Stimulated activated CD4-positive, alpha-beta T cell treated with anti-CD3 and anti-CD28 coated beads, TNF-alpha, amount 100 ng/mL, for 24 hours (primary cell): ENCODE data around the gene DCAF15.

Experiments used
- DNase-seq, 3 experiments: peaks; one replicate each; pipeline ENCODE4 v3.0.0-alpha.2; 2020; ENCODE audit warnings: low read depth in 3 of 3

DCAF15 gene

DNA sequence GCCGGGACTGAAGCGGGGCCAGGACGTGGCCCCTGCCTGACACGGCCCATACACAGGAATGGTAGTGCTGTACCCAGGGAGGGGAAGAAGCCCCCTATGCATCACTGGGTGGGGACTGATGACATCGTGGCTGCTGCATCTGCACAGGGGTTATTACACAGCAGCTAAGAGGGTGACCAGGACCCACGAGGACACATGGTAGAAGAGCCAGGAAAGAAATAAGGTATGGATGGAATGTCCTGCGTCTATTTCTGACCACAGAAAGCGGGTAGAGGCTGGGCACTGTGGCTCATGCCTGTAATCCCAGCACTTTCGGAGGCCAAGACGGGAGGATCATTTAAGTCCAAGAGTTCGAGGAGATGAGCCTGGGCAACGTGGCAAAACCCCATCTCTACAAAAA lies 24.1 kb downstream of the DCAF15 start:
- DNase-seq, result no peak

DNA sequence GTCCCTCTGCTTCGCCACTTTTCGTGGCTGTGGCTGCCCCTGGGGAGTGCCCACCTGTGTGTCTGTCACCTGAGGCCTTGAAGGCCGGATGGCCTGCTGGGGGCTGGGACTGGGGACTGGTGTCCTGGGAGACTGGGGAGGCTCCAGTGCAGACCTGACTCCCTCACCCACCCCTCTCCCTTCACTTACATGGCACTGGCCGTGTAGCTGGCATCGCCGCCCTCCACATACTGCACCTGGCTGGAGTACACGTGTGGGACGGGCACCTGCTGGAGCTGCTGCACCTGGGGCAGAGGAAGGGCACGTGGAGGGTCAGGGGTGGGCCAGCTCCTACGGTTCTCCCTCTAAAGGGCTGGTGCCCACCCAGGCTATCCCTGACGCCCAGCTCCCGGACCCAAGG lies 25.5 kb downstream of the DCAF15 start:
- DNase-seq, result no peak

GRCh38 chr19:13978351-13979243 lies 26.3 kb downstream of the DCAF15 start:
- DNase-seq, result peak in 1 of 3 experiments; percentile 43

GRCh38 chr19:13979244-13979615 lies 26.9 kb downstream of the DCAF15 start:
- no peak for DNase-seq

DNA sequence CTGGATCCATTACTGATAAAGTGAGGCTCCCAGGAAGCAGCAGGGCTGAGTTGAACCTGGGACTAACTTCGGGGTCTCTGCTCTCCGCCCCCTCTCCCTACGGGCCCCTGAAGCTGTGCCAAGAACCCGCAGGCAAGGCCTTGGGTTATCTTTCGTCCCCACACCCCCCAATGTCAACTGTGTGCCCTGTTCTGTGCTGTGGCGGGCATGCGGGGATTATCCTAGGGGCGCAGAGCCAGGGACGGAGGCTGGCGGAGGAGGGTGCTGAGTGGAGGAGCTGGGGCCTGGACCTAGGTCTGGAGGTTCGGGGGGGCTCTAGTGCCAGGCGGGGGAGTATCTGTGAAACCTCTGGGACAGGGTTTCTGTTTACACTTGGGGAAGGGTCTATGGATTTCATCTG lies 27.4 kb downstream of the DCAF15 start:
- no peak for DNase-seq

- DNase-seq, result no peak
These were observed 28.0 kb downstream of the DCAF15 start for GRCh38 chr19:13980340-13980739.

DNA sequence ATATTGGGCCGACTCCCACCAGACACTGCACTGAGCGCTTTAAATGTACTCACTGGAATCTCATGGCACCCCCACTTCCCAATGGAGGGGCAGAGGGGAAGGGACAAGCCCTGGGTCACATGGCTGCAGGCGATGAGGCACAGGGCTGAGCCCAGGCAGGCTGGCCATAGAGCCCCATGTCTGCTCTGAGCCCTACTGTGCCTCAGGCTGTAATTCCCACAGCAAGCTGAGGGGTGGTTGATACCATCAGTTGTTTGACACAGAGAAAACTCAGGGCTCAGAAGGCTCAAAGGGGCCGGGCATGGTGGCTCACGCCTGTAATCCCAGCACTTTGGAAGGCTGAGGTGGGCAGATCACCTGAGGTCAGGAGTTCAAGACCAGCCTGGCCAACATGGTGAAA lies 28.7 kb downstream of the DCAF15 start:
- no peak for DNase-seq

DNA sequence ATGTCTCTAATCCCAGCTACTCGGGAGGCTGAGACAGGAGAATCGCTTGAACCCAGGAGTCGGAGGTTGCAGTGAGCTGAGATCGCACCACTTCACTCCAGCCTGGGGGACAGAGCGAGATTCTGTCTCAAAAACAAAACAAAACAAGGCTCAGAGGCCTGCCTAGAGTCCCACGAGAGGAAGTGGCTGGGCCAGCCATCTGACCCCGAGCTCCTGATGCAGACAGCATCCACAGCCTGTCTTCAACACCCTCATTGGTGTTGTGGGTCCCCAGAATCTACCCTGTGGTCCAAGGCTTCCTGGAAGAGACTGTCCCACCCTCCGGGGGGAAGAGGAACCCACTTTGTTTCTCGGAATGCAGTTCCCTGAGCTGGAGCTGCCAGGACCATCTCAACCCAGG lies 29.2 kb downstream of the DCAF15 start:
- no peak for DNase-seq

- no peak for DNase-seq
These were observed 29.7 kb downstream of the DCAF15 start for GRCh38 chr19:13981988-13982501.

DNA sequence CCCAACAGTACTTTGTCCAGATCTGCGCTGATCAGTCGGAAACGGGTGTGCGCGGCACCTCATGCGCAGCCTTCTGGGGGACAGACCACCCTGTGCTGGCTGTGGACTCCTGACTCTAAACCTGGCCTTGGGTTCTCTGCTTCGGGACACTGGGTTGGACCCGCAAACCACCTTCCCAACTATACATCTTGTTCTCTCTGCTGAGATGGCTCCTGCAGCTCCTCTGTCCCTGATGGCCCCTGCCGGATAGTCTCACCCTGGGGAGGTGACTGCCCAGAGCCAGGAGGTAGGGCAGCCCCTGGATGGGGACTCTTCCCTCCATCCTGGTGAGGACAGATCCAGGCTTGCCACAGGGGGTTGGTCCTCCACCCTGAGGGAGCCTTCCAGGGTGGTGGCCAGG lies 30.5 kb downstream of the DCAF15 start:
- DNase-seq, result no peak

- no peak for DNase-seq
These were observed 31.0 kb downstream of the DCAF15 start for GRCh38 chr19:13983213-13983889.

DNA sequence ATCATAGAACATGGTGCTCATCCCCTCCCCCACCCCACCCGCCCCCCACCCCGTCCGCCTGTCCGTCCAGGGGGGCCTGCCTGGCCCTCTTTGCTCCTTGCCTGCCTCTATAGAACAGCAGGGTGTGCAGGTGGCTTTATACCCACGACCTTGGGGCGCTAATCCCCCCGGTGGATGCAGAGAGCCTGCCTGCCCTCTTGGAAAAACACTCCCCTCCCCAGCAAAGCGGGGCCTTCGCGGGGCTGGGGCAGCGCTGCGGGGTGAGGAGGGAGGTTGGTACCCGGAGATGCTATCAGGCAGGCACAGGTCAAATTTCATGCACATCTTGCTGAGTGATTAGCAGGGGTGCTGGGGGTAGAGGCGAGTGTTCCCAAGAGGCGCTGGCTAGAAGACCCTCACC lies 31.9 kb downstream of the DCAF15 start:
- no peak for DNase-seq

GRCh38 chr19:13984875-13985741 lies 32.8 kb downstream of the DCAF15 start:
- DNase-seq, result no peak

DNA sequence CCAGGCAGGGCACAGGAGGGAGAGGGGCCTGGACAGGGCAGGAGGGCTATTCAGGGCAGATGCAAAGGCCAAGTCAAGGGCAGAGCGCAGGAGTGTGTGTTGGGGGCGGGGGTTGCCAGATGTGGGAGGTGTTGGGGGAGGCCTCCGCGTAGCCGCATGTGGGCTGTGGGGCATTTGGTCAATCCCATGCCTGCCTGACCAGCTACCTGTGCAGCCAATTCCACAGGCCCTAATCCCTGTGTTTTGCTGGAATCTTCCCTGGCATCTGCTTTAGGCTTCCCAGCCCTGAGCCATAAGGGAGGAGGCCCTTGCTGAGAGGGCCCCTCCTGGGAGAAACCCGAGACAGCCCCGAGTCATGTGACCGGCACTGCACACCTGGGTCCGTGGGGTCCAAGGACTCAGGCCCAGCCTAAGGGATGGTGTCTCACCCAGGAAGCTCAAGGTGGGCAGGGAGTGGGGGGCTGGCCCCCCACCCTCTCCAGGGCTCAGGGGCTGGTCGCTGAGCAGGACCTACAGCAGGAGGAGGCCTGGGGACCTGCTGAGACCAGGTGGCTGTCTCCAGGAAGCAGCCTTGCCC lies 33.5 kb downstream of the DCAF15 start:
- no peak for DNase-seq

DNA sequence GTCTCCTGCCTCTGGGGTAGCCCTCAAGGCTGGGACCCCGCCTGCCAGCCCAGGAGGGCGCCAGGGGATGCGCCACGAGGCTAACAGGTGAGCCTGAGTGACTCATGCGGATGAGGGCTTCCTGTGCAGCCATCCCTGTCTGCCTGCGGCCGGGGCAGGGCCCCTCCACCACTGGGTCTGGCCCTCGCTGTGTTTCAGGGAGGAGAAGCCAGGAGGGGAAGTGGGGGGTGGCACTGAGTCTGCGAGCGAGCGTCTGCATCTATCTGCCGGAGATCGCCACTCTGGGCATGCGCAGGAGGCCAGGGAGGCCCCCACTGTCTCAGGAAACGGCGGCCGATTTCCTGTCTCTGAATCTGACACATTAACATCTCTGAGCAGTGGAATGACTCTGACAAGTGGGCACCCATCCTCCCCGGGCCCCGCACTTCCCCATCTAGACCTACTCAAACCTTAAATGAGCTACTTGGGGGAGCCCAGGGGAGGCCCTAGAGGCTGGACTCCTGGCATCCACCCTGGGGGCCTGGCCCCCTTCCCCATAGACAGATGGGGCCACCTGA lies 34.1 kb downstream of the DCAF15 start:
- peak; percentile 96 to 98 (median 97) for DNase-seq

DNA sequence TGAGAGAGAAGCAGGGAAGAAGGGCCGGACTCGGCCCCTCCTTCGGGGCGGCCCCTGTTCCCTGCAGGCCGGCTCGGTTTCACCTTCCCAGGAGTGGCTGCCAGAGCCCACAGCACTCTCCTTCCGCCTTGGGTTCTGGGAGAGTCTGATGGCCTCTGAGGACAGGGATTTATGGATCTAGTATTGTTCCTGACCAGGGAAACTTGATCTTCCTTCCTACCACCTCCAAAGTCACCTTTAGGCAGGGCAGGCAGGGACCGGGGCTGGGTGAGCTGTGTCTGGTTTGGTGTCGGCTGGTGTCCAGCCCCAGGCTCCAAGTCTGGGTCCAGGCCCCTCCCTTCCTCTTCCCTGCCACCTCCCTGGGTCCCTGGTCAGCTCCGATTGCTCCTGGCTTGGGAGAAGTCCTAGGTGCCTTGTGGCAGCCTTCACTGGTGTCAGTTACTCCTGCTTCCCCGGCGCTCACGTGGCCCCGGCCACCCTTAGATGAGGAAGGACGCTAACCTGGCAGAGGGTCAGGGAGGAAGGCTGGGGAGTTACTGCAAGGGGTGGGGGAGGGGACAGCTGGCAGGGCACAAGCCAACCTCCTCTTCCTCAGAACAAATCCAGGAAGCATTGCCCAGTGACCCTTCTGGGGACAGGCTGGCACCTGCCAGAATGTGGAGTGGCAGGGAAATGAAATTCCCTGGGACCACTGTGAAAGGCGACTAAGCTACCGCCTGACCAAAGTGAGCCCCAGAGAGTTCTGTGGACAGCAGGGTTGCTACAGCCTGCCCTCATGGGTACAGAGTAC lies 35.0 kb downstream of the DCAF15 start:
- no peak for DNase-seq

GRCh38 chr19:13989487-13989886 lies 37.2 kb downstream of the DCAF15 start:
- DNase-seq, result no peak

GRCh38 chr19:13990085-13990484 lies 37.8 kb downstream of the DCAF15 start:
- DNase-seq, result no peak

GRCh38 chr19:13992025-13992424 lies 39.7 kb downstream of the DCAF15 start:
- DNase-seq, result no peak

DNA sequence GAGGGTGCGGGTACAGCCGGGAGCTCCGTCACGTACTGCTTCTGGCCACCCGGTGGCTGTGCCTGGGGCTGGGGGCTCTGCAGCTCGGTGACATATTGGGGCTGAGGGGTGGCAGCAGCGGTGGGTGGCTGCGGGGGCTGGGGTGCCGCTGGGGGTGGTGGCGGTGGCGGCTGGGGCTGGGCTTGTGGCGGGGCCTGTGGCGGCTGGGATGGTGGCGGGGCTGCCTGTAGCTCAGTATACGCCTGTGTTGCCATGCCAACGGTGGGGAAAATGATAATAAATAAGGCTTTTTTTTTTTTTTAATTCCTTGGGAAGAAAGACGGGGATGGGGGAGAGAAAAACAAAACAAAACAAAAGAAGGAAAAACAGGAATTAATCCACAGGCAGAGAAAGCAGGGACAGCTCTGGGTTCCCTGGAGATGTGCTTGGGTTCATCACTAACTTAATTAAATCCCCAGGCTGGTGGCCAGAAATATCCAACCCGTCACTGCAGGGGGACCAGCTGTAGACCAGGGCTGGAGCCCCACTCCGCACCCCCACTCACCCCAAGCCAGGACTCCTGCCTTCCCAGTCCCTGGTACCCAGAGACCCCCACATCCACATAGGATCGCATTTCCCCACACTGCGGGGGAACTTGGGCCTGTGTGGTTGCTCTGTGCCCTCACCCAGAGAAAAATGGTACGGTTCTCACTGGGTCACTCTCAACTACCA lies 41.4 kb downstream of the DCAF15 start:
- DNase-seq, result no peak
